MM.1S (cell line): Measurements from ENCODE around the gene ASF1A.

Experiments
- DNase-seq: peaks from one replicate; pipeline ENCODE4 v3.0.0-alpha.2; 2015
- H2AFZ ChIP-seq: fragments of 300-600 bp; sonication (generic); 2 replicates; pipeline ENCODE4 v1.6.0; 2016; ENCODE audit warnings: antibody characterized with exemption, low read length
- H3F3A ChIP-seq: fragments of 300-600 bp; sonication (generic); 2 replicates; pipeline ENCODE4 v1.6.1; 2016; ENCODE audit warnings: mild to moderate bottlenecking, antibody characterized with exemption, low read length, moderate library complexity, mixed read lengths; ENCODE audit not compliant: insufficient read depth
- H3K27ac ChIP-seq: fragments of 300-600 bp; sonication (generic); 2 replicates; pipeline ENCODE4 v1.5.1; 2016; ENCODE audit warnings: mild to moderate bottlenecking, low read length
- H3K27me3 ChIP-seq: fragments of 300-600 bp; sonication (generic); replicated peaks from 2 replicates; pipeline ENCODE4 v1.6.0; 2016; ENCODE audit warnings: low read length; ENCODE audit not compliant: insufficient read depth
- H3K36me3 ChIP-seq: fragments of 300-600 bp; sonication (generic); replicated peaks from 2 replicates; pipeline ENCODE4 v1.6.1; 2016; ENCODE audit warnings: mild to moderate bottlenecking, low read length, mixed read lengths; ENCODE audit not compliant: insufficient read depth
- H3K4me1 ChIP-seq: fragments of 300-600 bp; sonication (generic); 2 replicates; pipeline ENCODE4 v1.6.1; 2016; ENCODE audit warnings: low read length, mixed read lengths
- H3K4me2 ChIP-seq: fragments of 300-600 bp; sonication (generic); 2 replicates; pipeline ENCODE4 v1.6.0; 2016; ENCODE audit warnings: low read depth, low read length
- H3K4me3 ChIP-seq: fragments of 300-600 bp; sonication (generic); 2 replicates; pipeline ENCODE4 v1.5.1; 2016; ENCODE audit warnings: low read length, mixed read lengths
- H3K79me2 ChIP-seq: fragments of 300-600 bp; sonication (generic); 2 replicates; pipeline ENCODE4 v1.6.1; 2016; ENCODE audit warnings: mixed run types, low read length, mixed read lengths
- H3K9ac ChIP-seq: fragments of 300-600 bp; sonication (generic); 2 replicates; pipeline ENCODE4 v1.6.1; 2016; ENCODE audit warnings: low read length, mixed read lengths
- H3K9me2 ChIP-seq: fragments of 300-600 bp; sonication (generic); replicated peaks from 2 replicates; pipeline ENCODE4 v1.6.1; 2016; ENCODE audit warnings: mild to moderate bottlenecking, low read length, mixed read lengths; ENCODE audit not compliant: insufficient read depth
- H3K9me3 ChIP-seq: fragments of 300-600 bp; sonication (generic); replicated peaks from 2 replicates; pipeline ENCODE4 v1.6.1; 2016; ENCODE audit warnings: mild to moderate bottlenecking, low read length, mixed read lengths; ENCODE audit not compliant: insufficient read depth
- H4K20me1 ChIP-seq: fragments of 300-600 bp; sonication (generic); 2 replicates; pipeline ENCODE4 v1.6.1; 2016; ENCODE audit warnings: mild to moderate bottlenecking, low read length, moderate library complexity, mixed read lengths; ENCODE audit not compliant: insufficient read depth
- EZH2 ChIP-seq: fragments of 300-600 bp; sonication (generic); optimal IDR thresholded peaks from 2 replicates; pipeline ENCODE3; 2017; ENCODE audit warnings: low read depth, mild to moderate bottlenecking, antibody characterized with exemption, low read length, mixed read lengths
- EZH2phosphoT487 ChIP-seq: fragments of 300-600 bp; sonication (generic); IDR thresholded peaks from 2 replicates; pipeline ENCODE4 v1.6.1; 2018; ENCODE audit warnings: antibody characterized with exemption, low read length
- TF ChIP-seq, protein P1 (sequence below): fragments of 300-600 bp; sonication (generic); IDR thresholded peaks from 2 replicates; pipeline ENCODE4 v1.5.1; 2016; ENCODE audit warnings: antibody characterized with exemption, low read length, mixed read lengths

ASF1A gene

DNA sequence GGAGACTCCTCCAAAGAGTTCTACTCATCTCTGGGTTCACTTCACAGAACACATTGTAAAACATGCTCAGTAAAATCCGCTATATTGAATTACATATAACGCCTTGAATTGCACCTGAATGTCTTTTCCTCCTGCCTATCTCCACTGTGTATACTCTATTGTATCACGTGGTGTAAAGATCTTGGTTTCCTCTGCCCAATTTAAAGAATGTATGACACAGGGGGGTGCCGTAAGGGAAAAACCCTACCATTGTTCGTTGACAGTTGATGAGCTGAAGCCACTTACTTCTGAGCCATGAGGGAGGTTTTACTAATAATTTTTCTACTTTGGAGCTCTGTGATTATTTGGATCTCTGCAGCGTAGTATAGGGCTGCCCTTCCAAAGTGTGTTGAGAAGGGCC is 6.0 kb downstream of the ASF1A start:
- DNase-seq, result no peak
- Histone ChIP-seq H3K9me2 (no peaks in the 10 kb centered on the region), H4K20me1 (0 out of 2 replicates have a peak, but pooled peaks cover 3% of the 10 kb centered on the region), H3K36me3 (0 out of 2 replicates have a peak, but pooled peaks cover under 1% of the 10 kb centered on the region), H3K79me2 (peaks cover 97% of the 10 kb centered on the region), H3K9ac (no peak overlapping the region), H3F3A (peaks cover 13% of the 10 kb centered on the region; the same call in 1 of the 2 replicates), H3K4me2 (no peak overlapping the region), H3K27ac (no peak overlapping the region), H3K4me3 (no peak overlapping the region), H3K9me3 (no peaks in the 10 kb centered on the region), H3K4me1 (no peaks in the 10 kb centered on the region), H3K27me3 (no peaks in the 10 kb centered on the region), H2AFZ (no peak overlapping the region)
- TF ChIP-seq, protein P1, sequence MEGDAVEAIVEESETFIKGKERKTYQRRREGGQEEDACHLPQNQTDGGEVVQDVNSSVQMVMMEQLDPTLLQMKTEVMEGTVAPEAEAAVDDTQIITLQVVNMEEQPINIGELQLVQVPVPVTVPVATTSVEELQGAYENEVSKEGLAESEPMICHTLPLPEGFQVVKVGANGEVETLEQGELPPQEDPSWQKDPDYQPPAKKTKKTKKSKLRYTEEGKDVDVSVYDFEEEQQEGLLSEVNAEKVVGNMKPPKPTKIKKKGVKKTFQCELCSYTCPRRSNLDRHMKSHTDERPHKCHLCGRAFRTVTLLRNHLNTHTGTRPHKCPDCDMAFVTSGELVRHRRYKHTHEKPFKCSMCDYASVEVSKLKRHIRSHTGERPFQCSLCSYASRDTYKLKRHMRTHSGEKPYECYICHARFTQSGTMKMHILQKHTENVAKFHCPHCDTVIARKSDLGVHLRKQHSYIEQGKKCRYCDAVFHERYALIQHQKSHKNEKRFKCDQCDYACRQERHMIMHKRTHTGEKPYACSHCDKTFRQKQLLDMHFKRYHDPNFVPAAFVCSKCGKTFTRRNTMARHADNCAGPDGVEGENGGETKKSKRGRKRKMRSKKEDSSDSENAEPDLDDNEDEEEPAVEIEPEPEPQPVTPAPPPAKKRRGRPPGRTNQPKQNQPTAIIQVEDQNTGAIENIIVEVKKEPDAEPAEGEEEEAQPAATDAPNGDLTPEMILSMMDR, result no peak
- TF ChIP-seq EZH2 (no peak), EZH2phosphoT487 (no peak)

DNA sequence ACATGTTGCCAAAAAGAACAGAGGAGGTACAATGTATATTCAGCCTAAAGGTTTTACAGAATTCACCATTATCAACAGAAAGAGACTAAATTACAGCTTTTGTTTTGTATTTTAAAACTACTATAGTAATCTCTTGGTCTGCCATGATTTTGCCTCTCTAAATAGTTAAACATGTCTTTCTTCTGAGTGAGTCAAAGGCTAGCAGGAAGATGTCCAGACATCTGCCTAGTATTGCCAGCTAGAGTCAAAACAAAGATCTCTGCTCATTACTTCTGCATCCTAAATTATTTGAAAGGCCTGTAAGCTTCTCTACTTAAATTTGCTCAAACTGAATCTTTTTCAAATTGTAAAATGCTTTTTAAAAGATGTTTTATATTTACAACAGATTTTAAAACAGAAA is 8.8 kb downstream of the ASF1A start:
- DNase-seq, result no peak
- H2AFZ ChIP-seq, result no peak overlapping the region
- H3K79me2 ChIP-seq, result peaks cover 81% of the 10 kb centered on the region
- TF ChIP-seq, protein P1, result no peak
- TF ChIP-seq EZH2 (no peak), EZH2phosphoT487 (no peak)
- H3K27me3 ChIP-seq, result no peaks in the 10 kb centered on the region
- H4K20me1 ChIP-seq, result 0 out of 2 replicates have a peak, but pooled peaks cover 3% of the 10 kb centered on the region
- H3K4me2 ChIP-seq, result no peak overlapping the region
- H3K4me3 ChIP-seq, result no peak overlapping the region
- no peaks in the 10 kb centered on the region for H3K4me1 ChIP-seq
- H3K9ac ChIP-seq, result no peak overlapping the region
- H3K9me3 ChIP-seq, result no peaks in the 10 kb centered on the region
- no peaks in the 10 kb centered on the region for H3K9me2 ChIP-seq
- no peaks in the 10 kb centered on the region for H3F3A ChIP-seq
- no peak overlapping the region for H3K27ac ChIP-seq
- peaks cover 10% of the 10 kb centered on the region; the same call in 1 of the 2 replicates for H3K36me3 ChIP-seq

DNA sequence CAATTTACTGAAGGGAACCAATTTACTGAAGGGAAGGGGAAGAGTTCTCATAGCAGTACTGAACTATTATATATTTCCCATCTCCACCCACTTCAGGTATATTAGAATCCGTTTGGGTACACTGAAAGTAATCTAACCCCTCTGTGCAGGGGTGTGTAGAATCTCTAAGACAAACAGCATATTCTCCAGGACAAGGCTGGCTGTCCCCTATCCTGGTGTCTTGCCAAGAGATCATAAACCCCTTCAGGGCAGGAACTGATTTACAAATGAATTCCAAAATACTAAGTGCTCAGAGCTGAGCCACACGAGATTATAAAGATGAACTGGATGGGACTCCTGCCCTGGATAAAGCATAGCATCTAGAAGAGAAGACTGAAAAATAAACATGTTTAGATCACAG is 9.2 kb downstream of the ASF1A start:
- no peak overlapping the region for H3K4me2 ChIP-seq
- no peaks in the 10 kb centered on the region for H3F3A ChIP-seq
- no peaks in the 10 kb centered on the region for H3K4me1 ChIP-seq
- 0 out of 2 replicates have a peak, but pooled peaks cover 3% of the 10 kb centered on the region for H4K20me1 ChIP-seq
- TF ChIP-seq EZH2 (no peak), EZH2phosphoT487 (no peak)
- TF ChIP-seq, protein P1, result no peak
- H3K27ac ChIP-seq, result no peak overlapping the region
- H3K79me2 ChIP-seq, result peaks cover 77% of the 10 kb centered on the region
- H3K4me3 ChIP-seq, result no peak overlapping the region
- no peak for DNase-seq
- no peak overlapping the region for H3K9ac ChIP-seq
- H3K27me3 ChIP-seq, result no peaks in the 10 kb centered on the region
- peaks cover 10% of the 10 kb centered on the region; the same call in 1 of the 2 replicates for H3K36me3 ChIP-seq
- no peak overlapping the region for H2AFZ ChIP-seq
- H3K9me2 ChIP-seq, result no peaks in the 10 kb centered on the region
- no peaks in the 10 kb centered on the region for H3K9me3 ChIP-seq
